ENCODE results near the gene ERH.

ERH gene

GRCh38 chr14:69355154-69355597 lies 42.9 kb downstream of the ERH start:
- DNase-seq: no peak

- DNase-seq: peak; percentile 14
Observed at GRCh38 chr14:69354383-69355153, 43.5 kb downstream of the ERH start.

- no peak for DNase-seq
Observed at GRCh38 chr14:69353168-69353567, 44.9 kb downstream of the ERH start.

- DNase-seq: no peak
Observed at GRCh38 chr14:69351911-69352310, 46.2 kb downstream of the ERH start.

- peak; percentile 21 for DNase-seq
Observed at GRCh38 chr14:69351385-69351784, 46.7 kb downstream of the ERH start.

GRCh38 chr14:69350892-69351291 lies 47.2 kb downstream of the ERH start:
- no peak for DNase-seq

- DNase-seq: no peak
Observed at GRCh38 chr14:69349091-69349777, 48.9 kb downstream of the ERH start.

- DNase-seq: peak; percentile 33
Observed at GRCh38 chr14:69346710-69347109, 51.4 kb downstream of the ERH start.

- no peak for DNase-seq
Observed at GRCh38 chr14:69345402-69345801, 52.7 kb downstream of the ERH start.

GRCh38 chr14:69344171-69344570 lies 53.9 kb downstream of the ERH start:
- no peak for DNase-seq

GRCh38 chr14:69342928-69343525 lies 55.1 kb downstream of the ERH start:
- no peak for DNase-seq

- no peak for DNase-seq
Observed at GRCh38 chr14:69339426-69339825, 58.7 kb downstream of the ERH start.

GRCh38 chr14:69337984-69338383 lies 60.1 kb downstream of the ERH start:
- DNase-seq: no peak

- no peak for DNase-seq
Observed at GRCh38 chr14:69335371-69335771, 62.7 kb downstream of the ERH start.

GRCh38 chr14:69334576-69334975 lies 63.5 kb downstream of the ERH start:
- DNase-seq: no peak

GRCh38 chr14:69333791-69334337 lies 64.2 kb downstream of the ERH start:
- DNase-seq: no peak

- DNase-seq: no peak
Observed at GRCh38 chr14:69332782-69333395, 65.2 kb downstream of the ERH start.

- no peak for DNase-seq
Observed at GRCh38 chr14:69331206-69331605, 66.9 kb downstream of the ERH start.

All from suppressor macrophage treated with lipopolysaccharide for 4 hours (primary cell).